ENCODE measurements around the gene PCSK6.

Gene PCSK6

DNA sequence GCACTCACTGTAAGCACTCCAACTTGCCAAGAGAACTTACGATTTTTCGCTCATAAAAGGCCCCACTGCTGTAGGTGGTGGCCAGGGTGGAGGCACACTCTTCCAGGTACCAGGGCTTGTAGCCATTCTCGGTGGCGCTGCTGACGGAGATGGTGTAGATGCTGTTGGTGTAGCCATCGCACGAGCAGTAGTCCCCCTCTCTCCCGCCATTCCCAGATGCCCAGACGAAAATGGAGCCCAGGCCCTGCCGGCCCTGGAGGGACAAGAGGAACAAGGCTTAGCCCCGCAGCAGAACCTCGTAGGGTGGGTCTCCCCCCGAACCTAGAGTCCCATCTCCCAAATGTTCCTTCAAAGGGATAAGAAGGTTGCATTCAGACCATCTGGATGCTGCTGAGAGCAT is 96.3 kb downstream of the PCSK6 start:
- Histone ChIP-seq H3K36me3 (ENCODE audit: control insufficient read depth, low read length) (no peaks in the 10 kb centered on the region), H3K4me2 (ENCODE audit: low read length) (no peak overlapping the region), H3K9me2 (replicated peaks; ENCODE audit: control insufficient read depth, low read length) (no peaks in the 10 kb centered on the region), H3K9me3 (ENCODE audit: control insufficient read depth, insufficient read depth, low read length) (no peaks in the 10 kb centered on the region), H3K4me3 (ENCODE audit: low read length) (no peak overlapping the region), H3K4me1 (ENCODE audit: control insufficient read depth, low read length) (0 out of 2 replicates have a peak, but pooled peaks cover 4% of the 10 kb centered on the region), H3K27me3 (ENCODE audit: control insufficient read depth, low read length) (no peaks in the 10 kb centered on the region), H3K79me2 (ENCODE audit: control insufficient read depth, low read length) (no peaks in the 10 kb centered on the region), H3F3A (ENCODE audit: control insufficient read depth, insufficient read depth) (no peaks in the 10 kb centered on the region), H3K27ac (ENCODE audit: low read depth, low read length) (no peak overlapping the region), H4K20me1 (ENCODE audit: control insufficient read depth, insufficient read depth, low read depth, low read length) (no peaks in the 10 kb centered on the region)
- TF ChIP-seq, protein P1, sequence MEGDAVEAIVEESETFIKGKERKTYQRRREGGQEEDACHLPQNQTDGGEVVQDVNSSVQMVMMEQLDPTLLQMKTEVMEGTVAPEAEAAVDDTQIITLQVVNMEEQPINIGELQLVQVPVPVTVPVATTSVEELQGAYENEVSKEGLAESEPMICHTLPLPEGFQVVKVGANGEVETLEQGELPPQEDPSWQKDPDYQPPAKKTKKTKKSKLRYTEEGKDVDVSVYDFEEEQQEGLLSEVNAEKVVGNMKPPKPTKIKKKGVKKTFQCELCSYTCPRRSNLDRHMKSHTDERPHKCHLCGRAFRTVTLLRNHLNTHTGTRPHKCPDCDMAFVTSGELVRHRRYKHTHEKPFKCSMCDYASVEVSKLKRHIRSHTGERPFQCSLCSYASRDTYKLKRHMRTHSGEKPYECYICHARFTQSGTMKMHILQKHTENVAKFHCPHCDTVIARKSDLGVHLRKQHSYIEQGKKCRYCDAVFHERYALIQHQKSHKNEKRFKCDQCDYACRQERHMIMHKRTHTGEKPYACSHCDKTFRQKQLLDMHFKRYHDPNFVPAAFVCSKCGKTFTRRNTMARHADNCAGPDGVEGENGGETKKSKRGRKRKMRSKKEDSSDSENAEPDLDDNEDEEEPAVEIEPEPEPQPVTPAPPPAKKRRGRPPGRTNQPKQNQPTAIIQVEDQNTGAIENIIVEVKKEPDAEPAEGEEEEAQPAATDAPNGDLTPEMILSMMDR (IDR thresholded peaks at IDR 0.05; ENCODE audit: low read depth, low read length, poor library complexity, severe bottlenecking) = no peak

DNA sequence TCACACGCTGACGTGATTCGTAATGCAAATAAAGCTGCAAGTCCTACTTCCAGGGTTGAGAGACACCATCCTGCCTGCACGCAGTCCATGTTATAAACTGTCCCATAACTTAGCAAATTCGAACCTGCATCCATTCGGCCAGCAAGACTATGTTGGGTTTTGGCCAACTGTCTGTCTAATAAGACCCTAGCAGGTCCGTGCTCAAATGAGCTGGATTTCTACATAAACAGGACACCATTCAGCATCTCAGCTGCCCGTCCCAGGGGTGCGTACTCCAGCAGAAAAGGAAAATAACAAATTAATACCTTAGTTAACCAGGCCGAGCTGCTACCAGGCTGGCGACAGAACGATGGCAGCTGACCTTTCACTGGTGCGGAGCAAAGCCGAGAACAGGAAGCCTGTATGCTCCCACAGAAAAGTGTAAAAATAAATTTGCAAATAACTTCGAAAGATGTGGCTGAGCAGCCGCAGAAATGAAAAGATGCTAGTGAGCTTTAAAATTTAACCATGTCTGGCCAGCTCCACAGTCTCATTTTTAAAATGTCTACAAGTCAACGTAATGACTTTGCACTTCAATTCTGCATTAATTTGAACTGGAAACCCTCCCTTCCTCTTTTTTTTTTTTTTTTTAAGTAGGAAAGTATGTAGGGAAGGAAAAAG is 97.4 kb downstream of the PCSK6 start:
- no peaks in the 10 kb centered on the region for H3F3A ChIP-seq (ENCODE audit: control insufficient read depth, insufficient read depth)
- H3K36me3 ChIP-seq (ENCODE audit: control insufficient read depth, low read length) = no peaks in the 10 kb centered on the region
- no peaks in the 10 kb centered on the region for H3K79me2 ChIP-seq (ENCODE audit: control insufficient read depth, low read length)
- H3K4me3 ChIP-seq (ENCODE audit: low read length) = no peak overlapping the region
- no peaks in the 10 kb centered on the region for H3K27me3 ChIP-seq (ENCODE audit: control insufficient read depth, low read length)
- H3K4me1 ChIP-seq (ENCODE audit: control insufficient read depth, low read length) = 0 out of 2 replicates have a peak, but pooled peaks cover 4% of the 10 kb centered on the region
- H3K4me2 ChIP-seq (ENCODE audit: low read length) = no peak overlapping the region
- no peaks in the 10 kb centered on the region for H3K9me2 ChIP-seq (replicated peaks; ENCODE audit: control insufficient read depth, low read length)
- no peaks in the 10 kb centered on the region for H3K9me3 ChIP-seq (ENCODE audit: control insufficient read depth, insufficient read depth, low read length)
- H3K27ac ChIP-seq (ENCODE audit: low read depth, low read length) = no peak overlapping the region
- TF ChIP-seq EZH2phosphoT487 (IDR thresholded peaks at IDR 0.05; ENCODE audit: borderline replicate concordance, low read length) = no peak
- TF ChIP-seq, protein P1 (IDR thresholded peaks at IDR 0.05; ENCODE audit: low read depth, low read length, poor library complexity, severe bottlenecking) = no peak
- no peaks in the 10 kb centered on the region for H4K20me1 ChIP-seq (ENCODE audit: control insufficient read depth, insufficient read depth, low read depth, low read length)

DNA sequence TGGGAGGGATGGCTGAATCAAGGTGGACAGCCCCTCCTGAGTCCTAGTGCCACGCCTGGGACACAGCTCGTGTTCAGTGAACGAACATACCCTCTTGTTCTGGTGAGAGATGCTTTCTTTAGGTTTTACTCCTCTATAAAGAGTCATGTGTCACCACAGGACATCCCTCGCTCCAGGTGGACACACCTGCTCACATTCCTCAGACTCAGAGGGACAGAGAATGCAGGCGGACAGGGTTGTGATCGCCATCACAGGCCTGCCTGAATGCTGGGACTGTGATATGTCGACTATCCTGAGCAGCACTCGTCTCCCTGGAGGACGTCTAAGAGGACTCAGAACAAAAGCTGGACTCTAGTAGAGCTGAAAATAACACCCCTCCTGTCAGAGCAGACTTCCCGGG is 98.1 kb downstream of the PCSK6 start:
- Histone ChIP-seq H3K4me2 (ENCODE audit: low read length) (no peak overlapping the region), H3K79me2 (ENCODE audit: control insufficient read depth, low read length) (no peaks in the 10 kb centered on the region), H3K4me3 (ENCODE audit: low read length) (no peak overlapping the region), H3K27ac (ENCODE audit: low read depth, low read length) (no peak overlapping the region), H3F3A (ENCODE audit: control insufficient read depth, insufficient read depth) (no peaks in the 10 kb centered on the region), H3K9me3 (ENCODE audit: control insufficient read depth, insufficient read depth, low read length) (no peaks in the 10 kb centered on the region), H3K36me3 (ENCODE audit: control insufficient read depth, low read length) (no peaks in the 10 kb centered on the region), H3K27me3 (ENCODE audit: control insufficient read depth, low read length) (no peaks in the 10 kb centered on the region), H4K20me1 (ENCODE audit: control insufficient read depth, insufficient read depth, low read depth, low read length) (no peaks in the 10 kb centered on the region), H3K9me2 (replicated peaks; ENCODE audit: control insufficient read depth, low read length) (no peaks in the 10 kb centered on the region), H3K4me1 (ENCODE audit: control insufficient read depth, low read length) (0 out of 2 replicates have a peak, but pooled peaks cover 4% of the 10 kb centered on the region)
- no peak for TF ChIP-seq EZH2phosphoT487 (IDR thresholded peaks at IDR 0.05; ENCODE audit: borderline replicate concordance, low read length)
- TF ChIP-seq, protein P1 (IDR thresholded peaks at IDR 0.05; ENCODE audit: low read depth, low read length, poor library complexity, severe bottlenecking) = no peak
